Endothelial cell of umbilical vein (primary cell): ENCODE results near the gene MPP3. TPM values are rescaled to one million over a fixed set of nuclear protein-coding genes. Genes with fewer than 3 reads are reported as not detected.

Experiments used
- BruUV-seq: library from RNA; stranded (reverse); fragments of 400-500 nt; replicated peaks from 2 replicates; lab custom pipeline; 2021; lab: Mats Ljungman, UMichigan
- CTCF ChIA-PET: fragments of 300-600, 350-600 bp; sonication (Branson Sonifier 250); formaldehyde crosslinking; loops from one replicate; lab custom pipeline; 2021; ENCODE audit warnings: antibody characterized with exemption, inconsistent platforms; lab: Charles Lee
- POLR2A ChIA-PET: fragments of 300-600, 350-600 bp; sonication (Branson Sonifier 250); formaldehyde crosslinking; loops from one replicate; lab custom pipeline; 2021; ENCODE audit warnings: antibody characterized with exemption, inconsistent platforms; lab: Charles Lee
- DNase-seq: peaks from one replicate; pipeline ENCODE4 v3.0.0-alpha.2; 2011; ENCODE audit warnings: low read depth, low spot score
- FAIRE-seq: peaks from 2 replicates; lab custom pipeline; 2011; peaks lifted over from hg19 to GRCh38; lab: Jason Lieb, UNC
- H2AFZ ChIP-seq: 2 replicates; pipeline ENCODE4 v1.6.0; 2012; ENCODE audit warnings: low read depth, low read length, control low read depth, inconsistent platforms
- H3K27ac ChIP-seq: 2 replicates; pipeline ENCODE4 v1.5.1; 2011; ENCODE audit warnings: low read depth, mild to moderate bottlenecking, control low read depth, low read length, moderate library complexity; ENCODE audit not compliant: insufficient read depth
- H3K27me3 ChIP-seq, 2 experiments: 2 replicates each; pipeline versions ENCODE4 v1.6.0 to v1.6.1; 2011; ENCODE audit warnings: low read length in 2 of 2, mixed read lengths in 1 of 2; ENCODE audit not compliant: control insufficient read depth in 2 of 2, insufficient read depth in 2 of 2
- H3K36me3 ChIP-seq, 2 experiments: 2 replicates in 1 of 2; 3 replicates in 1 of 2; pipeline ENCODE4 v1.5.1; 2011; ENCODE audit warnings: low read length in 2 of 2, mild to moderate bottlenecking in 1 of 2, moderate library complexity in 1 of 2; ENCODE audit not compliant: control insufficient read depth in 2 of 2, insufficient read depth in 2 of 2; ENCODE audit errors: extremely low read depth in 1 of 2
- H3K4me1 ChIP-seq: 3 replicates; pipeline ENCODE4 v1.5.1; 2011; ENCODE audit warnings: mild to moderate bottlenecking, low read length; ENCODE audit not compliant: control insufficient read depth, insufficient read depth; ENCODE audit errors: extremely low read depth
- H3K4me2 ChIP-seq: 2 replicates; pipeline ENCODE4 v1.6.1; 2011; ENCODE audit warnings: low read length, control low read depth, mixed read lengths; ENCODE audit not compliant: insufficient read depth
- H3K4me3 ChIP-seq, 3 experiments: fragments of 200-600 bp in 1 of 3; sonication (generic), shearing (Covaris generic) in 1 of 3; replicated peaks in 1 of 3; 2 replicates each; pipeline ENCODE4 v1.5.1; 2011 to 2016; ENCODE audit warnings: control low read depth in 3 of 3, low read length in 3 of 3, mild to moderate bottlenecking in 2 of 3, inconsistent platforms in 1 of 3, low read depth in 1 of 3, moderate library complexity in 1 of 3; ENCODE audit not compliant: insufficient read depth in 1 of 3
- H3K79me2 ChIP-seq: 2 replicates; pipeline ENCODE4 v1.6.0; 2012; ENCODE audit warnings: low read length, inconsistent platforms; ENCODE audit not compliant: control insufficient read depth, insufficient read depth
- H3K9ac ChIP-seq: replicated peaks from 2 replicates; pipeline ENCODE3; 2011; ENCODE audit warnings: low read length, control low read depth; ENCODE audit not compliant: insufficient read depth; ENCODE audit errors: extremely low read depth
- H3K9me1 ChIP-seq: replicated peaks from 3 replicates; pipeline ENCODE4 v1.6.0; 2011; ENCODE audit warnings: mild to moderate bottlenecking, low read length; ENCODE audit not compliant: control insufficient read depth, insufficient read depth; ENCODE audit errors: extremely low read depth
- H3K9me3 ChIP-seq: replicated peaks from 2 replicates; pipeline ENCODE4 v1.5.1; 2012; ENCODE audit warnings: low read length, inconsistent platforms; ENCODE audit not compliant: control insufficient read depth, insufficient read depth
- H4K20me1 ChIP-seq: replicated peaks from 2 replicates; pipeline ENCODE3; 2011; ENCODE audit warnings: mild to moderate bottlenecking, low read length; ENCODE audit not compliant: control insufficient read depth, insufficient read depth; ENCODE audit errors: extremely low read depth
- EZH2 ChIP-seq: IDR thresholded peaks from 2 replicates; pipeline ENCODE4 v1.6.1; 2012; ENCODE audit warnings: borderline replicate concordance, low read depth, mild to moderate bottlenecking, moderate library complexity, low read length, inconsistent platforms; ENCODE audit not compliant: severe bottlenecking
- GATA2 ChIP-seq: IDR thresholded peaks from 2 replicates; pipeline ENCODE4 v1.7.0; 2011; ENCODE audit warnings: low read depth, mild to moderate bottlenecking, moderate library complexity, mixed read lengths, low read length; ENCODE audit not compliant: insufficient read length, insufficient read depth
- JUN ChIP-seq: IDR thresholded peaks from 2 replicates; pipeline ENCODE4 v1.6.1; 2011; ENCODE audit warnings: borderline replicate concordance, low read depth; ENCODE audit not compliant: insufficient read length, insufficient read depth
- MAX ChIP-seq: IDR thresholded peaks from 2 replicates; pipeline ENCODE4 v1.6.1; 2011; ENCODE audit not compliant: insufficient read depth, insufficient read length
- MYC ChIP-seq: IDR thresholded peaks from one replicate; pipeline ENCODE4 v1.6.1; 2011; ENCODE audit warnings: mild to moderate bottlenecking, low read depth, low read length
- POLR2A ChIP-seq: IDR thresholded peaks from 2 replicates; pipeline ENCODE4 v1.6.1; 2012; ENCODE audit warnings: low read depth, mild to moderate bottlenecking, control low read depth, low read length
- POLR2AphosphoS5 ChIP-seq: IDR thresholded peaks from 2 replicates; pipeline ENCODE4 v1.6.1; 2012; ENCODE audit warnings: low read depth, mild to moderate bottlenecking, control low read depth, low read length, moderate library complexity; ENCODE audit not compliant: insufficient read depth
- dilution Hi-C: fragments of 300-500 bp; cut with MboI; formaldehyde crosslinking; loops from one replicate; pipeline ENCODE4 v1.15.0; 2019; ENCODE audit warnings: low sequenced_read_pairs; ENCODE audit not compliant: extremely low pct_ligation_motif_present
- intact Hi-C: fragments of 100-400 bp; cut with micrococcal nuclease; formaldehyde crosslinking; loops from one replicate; pipeline ENCODE4 v1.10.0; 2022
- polyA plus RNA-seq, 4 experiments: library from polyadenylated mRNA; depleted of rRNA in 3 of 4; stranded (reverse) in 3 of 4; unstranded in 1 of 4; fragments of >200 nt; gene quantifications; 2 replicates each; pipeline versions ENCODE4 v1.2.1 to v1.2.3, GENCODE V29; 2011 to 2012; ENCODE audit warnings: missing spikeins in 1 of 4
- total RNA-seq: library from RNA; stranded (reverse); gene quantifications from 2 replicates; pipeline ENCODE4 v1.2.3, GENCODE V29; 2021

Gene MPP3
- total and polyA plus RNA-seq, 2 donors (not counting 3 experiments of a cell fraction or from before 2014, with no cell fraction given) = 6.1 to 11.3 TPM

- Histone ChIP-seq H3K36me3 (peaks cover 8 to 11% of the 10 kb centered on the region in 2 experiments), H3K9me3 (no peaks in the 10 kb centered on the region), H2AFZ (peak within 1 kb of the TSS; percentile 74), H3K27me3 (peaks cover 0 to 3% of the 10 kb centered on the region in 2 experiments), H3K4me3 (peak within 1 kb of the TSS; percentile 47 to 98 (median 63)), H3K9ac (peak within 1 kb of the TSS; percentile 96), H4K20me1 (no peaks in the 10 kb centered on the region), H3K4me2 (peak within 1 kb of the TSS; percentile 62), H3K79me2 (peaks cover 10% of the 10 kb centered on the region), H3K9me1 (no peaks in the 10 kb centered on the region), H3K4me1 (peaks cover 14% of the 10 kb centered on the region), H3K27ac (peak within 1 kb of the TSS; percentile 91)
- ChIA-PET CTCF (interaction anchor here (1.6 to 4.5 kb wide), 3 partner anchors 12 to 548 kb away, joined by 3 to 27 read pairs (median 14); partner anchors contain the start of gene CD300LG), POLR2A (interaction anchor here (0.5 to 0.9 kb wide), 3 partner anchors 10 to 225 kb away, joined by 3 to 8 read pairs (median 3); no protein-coding TSS in a partner anchor)
- intact Hi-C loops (loop anchor here (1.0 to 2.0 kb wide), 2 partner anchors 54 to 68 kb away; partner anchors contain the start of gene MPP3), dilution Hi-C loops (no loop called here)
- TSS peak; percentile 72 for BruUV-seq
- peak; percentile 89 for DNase-seq
- no peak for TF ChIP-seq EZH2
- peak; percentile 80 for TF ChIP-seq POLR2AphosphoS5
- peak; percentile 10 for TF ChIP-seq MYC
- TF ChIP-seq POLR2A = peak; percentile 88
- TF ChIP-seq JUN = peak; percentile 24
- TF ChIP-seq GATA2 = no peak
- TF ChIP-seq MAX = peak; percentile 75
- peak; percentile 96 for FAIRE-seq
These were observed 54.4 kb downstream of the MPP3 start, which contains the start of gene DUSP3 for GRCh38 chr17:43778337-43779144. Gene DUSP3, minus strand, starts transcription at chr17:43778977. Its CDS starts 53 bp downstream, at chr17:43778924.
